BJ (cell line): Measurements from ENCODE around the gene NRG3. TPM values are rescaled to one million over a fixed set of nuclear protein-coding genes. Genes with fewer than 3 reads are reported as not detected.

ENCODE experiments used
- CTCF ChIA-PET: fragments of 350-600 bp; formaldehyde crosslinking; extraction: SDS; loops from one replicate; lab custom pipeline; 2021; ENCODE audit warnings: antibody characterized with exemption, inconsistent platforms; lab: Yijun Ruan, JAX
- POLR2A ChIA-PET: fragments of 300-600 bp; sonication (Branson Sonifier 250); formaldehyde crosslinking; extraction: SDS; loops from one replicate; lab custom pipeline; 2021; ENCODE audit warnings: antibody characterized with exemption; lab: Charles Lee
- DNase-seq: peaks from one replicate; pipeline ENCODE4 v3.0.0-alpha.2; 2011; ENCODE audit warnings: low read depth
- H3K27me3 ChIP-seq: 2 replicates; pipeline ENCODE4 v1.6.0; 2011; ENCODE audit warnings: low read length; ENCODE audit not compliant: control insufficient read depth, insufficient read depth
- H3K36me3 ChIP-seq: 2 replicates; pipeline ENCODE4 v1.5.1; 2011; ENCODE audit warnings: low read length; ENCODE audit not compliant: control insufficient read depth, insufficient read depth
- H3K4me3 ChIP-seq: 2 replicates; pipeline ENCODE4 v1.5.1; 2011; ENCODE audit warnings: low read depth, mild to moderate bottlenecking, control low read depth, low read length
- CTCF ChIP-seq: IDR thresholded peaks from 2 replicates; pipeline ENCODE4 v1.5.1; 2011; ENCODE audit warnings: low read depth, mild to moderate bottlenecking, control low read depth, inconsistent platforms, low read length, moderate library complexity; ENCODE audit not compliant: insufficient read depth
- polyA plus RNA-seq: library from polyadenylated mRNA; depleted of rRNA; stranded (reverse); fragments of >200 nt; gene quantifications from 2 replicates; pipeline ENCODE4 v1.2.3, GENCODE V29; 2011

The NRG3 gene
- polyA plus RNA-seq, 1 experiment, result not detected

DNA sequence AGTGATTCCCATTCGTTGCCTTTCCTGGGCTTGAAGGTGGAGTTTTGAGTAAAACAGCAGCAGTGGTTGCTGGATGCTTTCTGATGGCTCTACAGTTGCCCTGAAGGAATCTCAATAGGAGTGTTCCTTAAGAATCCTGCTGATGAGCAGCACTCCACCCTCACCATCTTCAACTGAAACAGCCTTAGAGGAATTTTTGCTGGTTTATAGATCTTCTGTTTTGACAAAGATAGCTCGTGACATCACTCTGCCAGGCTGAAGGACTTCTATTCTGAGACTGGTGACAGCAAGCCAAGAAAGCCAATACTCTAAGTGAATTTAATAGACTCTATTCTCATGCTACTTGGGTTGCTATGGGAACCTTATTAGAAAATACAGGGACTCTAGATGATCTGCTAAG lies 1014.7 kb downstream of the NRG3 start:
- no peak for DNase-seq
- no peaks in the 10 kb centered on the region for H3K36me3 ChIP-seq
- no peaks in the 10 kb centered on the region for H3K27me3 ChIP-seq
- POLR2A ChIA-PET, result no interaction called here
- CTCF ChIA-PET, result no interaction called here
- H3K4me3 ChIP-seq, result no peak overlapping the region
- TF ChIP-seq CTCF, result no peak

DNA sequence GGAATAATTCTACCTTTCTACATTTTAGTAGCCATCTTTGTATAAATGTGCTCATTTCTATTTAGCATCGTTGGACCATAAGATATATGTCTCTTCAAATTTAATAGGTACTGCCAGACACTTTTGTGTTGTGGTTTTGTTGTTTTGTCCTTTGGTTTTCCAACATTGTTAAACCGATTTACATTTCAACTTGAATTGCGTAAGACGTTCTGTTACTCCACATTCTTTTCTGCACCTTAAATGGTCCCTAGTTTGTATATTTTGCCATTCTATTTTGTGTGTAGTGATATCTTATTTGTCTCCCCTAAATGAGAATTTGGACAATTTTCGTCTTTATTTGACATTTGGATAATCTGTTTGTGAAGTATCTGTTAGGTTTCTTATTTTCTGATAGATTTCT lies 1015.6 kb downstream of the NRG3 start:
- ChIA-PET POLR2A (no interaction called here), CTCF (no interaction called here)
- Histone ChIP-seq H3K27me3 (no peaks in the 10 kb centered on the region), H3K4me3 (no peak overlapping the region), H3K36me3 (no peaks in the 10 kb centered on the region)
- no peak for TF ChIP-seq CTCF
- DNase-seq, result no peak

GRCh38 chr10:82908096-82908495 lies 1033.1 kb downstream of the NRG3 start:
- Histone ChIP-seq H3K27me3 (no peaks in the 10 kb centered on the region), H3K36me3 (no peaks in the 10 kb centered on the region), H3K4me3 (no peak overlapping the region)
- TF ChIP-seq CTCF, result no peak
- CTCF ChIA-PET, result no interaction called here
- POLR2A ChIA-PET, result no interaction called here
- DNase-seq, result no peak

- no peaks in the 10 kb centered on the region for H3K27me3 ChIP-seq
- ChIA-PET CTCF (no interaction called here), POLR2A (no interaction called here)
- no peak for TF ChIP-seq CTCF
- DNase-seq, result no peak
- no peak overlapping the region for H3K4me3 ChIP-seq
- no peaks in the 10 kb centered on the region for H3K36me3 ChIP-seq
These were observed 1033.8 kb downstream of the NRG3 start for GRCh38 chr10:82908751-82909150.

DNA sequence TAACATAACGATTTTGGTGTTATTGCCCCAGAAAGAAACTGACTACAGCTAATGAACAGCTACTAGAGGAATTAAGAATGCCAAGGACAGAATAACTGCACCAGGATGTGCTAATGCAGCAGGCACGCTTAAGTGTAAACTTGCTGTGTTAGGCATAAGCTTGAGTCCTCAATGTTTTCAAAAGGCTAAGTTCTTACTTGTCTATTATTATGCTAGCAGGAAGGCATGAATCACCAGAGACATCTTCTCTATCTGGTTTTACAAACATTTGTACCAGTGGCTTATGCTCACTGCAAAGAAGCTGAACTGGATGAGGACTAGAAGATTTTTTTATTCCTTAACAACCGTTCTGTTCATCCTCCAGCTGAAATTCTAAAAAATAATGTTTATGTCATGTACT lies 1035.3 kb downstream of the NRG3 start:
- TF ChIP-seq CTCF, result no peak
- DNase-seq, result no peak
- POLR2A ChIA-PET, result no interaction called here
- CTCF ChIA-PET, result no interaction called here
- no peak overlapping the region for H3K4me3 ChIP-seq
- no peaks in the 10 kb centered on the region for H3K36me3 ChIP-seq
- no peaks in the 10 kb centered on the region for H3K27me3 ChIP-seq
